ENCODE data around the gene KCTD19.

GRCh38 chr16:67317853-67318252 lies 8.7 kb downstream of the KCTD19 start:
- TF ChIP-seq CTCF (IDR thresholded peaks at IDR 0.05) = no peak
- TF ChIP-seq POLR2A (IDR thresholded peaks at IDR 0.05) = no peak
- no peak for TF ChIP-seq POLR2AphosphoS5 (IDR thresholded peaks at IDR 0.05)

All from prostate gland (tissue), 2 donors.